GM03348 (cell line): ENCODE measurements around the gene EFL1.

Experiments used
- DNase-seq: peaks from one replicate; pipeline ENCODE4 v3.0.0; 2012; ENCODE audit warnings: low spot score

The EFL1 gene

GRCh38 chr15:82122746-82123400 lies 139.7 kb downstream of the EFL1 start:
- DNase-seq: peak; percentile 86

GRCh38 chr15:82118040-82118439 lies 144.5 kb downstream of the EFL1 start:
- DNase-seq: no peak

- DNase-seq: no peak
Measured at GRCh38 chr15:82117296-82117695, 145.2 kb downstream of the EFL1 start.

- no peak for DNase-seq
Measured at GRCh38 chr15:82114660-82115059, 147.9 kb downstream of the EFL1 start.

GRCh38 chr15:82113106-82113715 lies 149.3 kb downstream of the EFL1 start:
- no peak for DNase-seq

GRCh38 chr15:82111918-82112317 lies 150.6 kb downstream of the EFL1 start:
- DNase-seq: peak; percentile 45

- no peak for DNase-seq
Measured at GRCh38 chr15:82110144-82110543, 152.4 kb downstream of the EFL1 start.

- DNase-seq: peak; percentile 83
Measured at GRCh38 chr15:82108489-82109078, 153.9 kb downstream of the EFL1 start.

GRCh38 chr15:82106679-82107078 lies 155.9 kb downstream of the EFL1 start:
- no peak for DNase-seq

- DNase-seq: peak; percentile 77
Measured at GRCh38 chr15:82105451-82106215, 156.9 kb downstream of the EFL1 start.

- no peak for DNase-seq
Measured at GRCh38 chr15:82103468-82103867, 159.1 kb downstream of the EFL1 start.

GRCh38 chr15:82100111-82100929 lies 162.2 kb downstream of the EFL1 start:
- DNase-seq: peak; percentile 51

- no peak for DNase-seq
Measured at GRCh38 chr15:82098674-82099073, 163.9 kb downstream of the EFL1 start.

- no peak for DNase-seq
Measured at GRCh38 chr15:82095803-82096202, 166.7 kb downstream of the EFL1 start.

GRCh38 chr15:82093774-82094211 lies 168.7 kb downstream of the EFL1 start:
- peak; percentile 51 for DNase-seq

- no peak for DNase-seq
Measured at GRCh38 chr15:82093325-82093724, 169.2 kb downstream of the EFL1 start.

GRCh38 chr15:82091636-82092140 lies 170.8 kb downstream of the EFL1 start:
- no peak for DNase-seq

GRCh38 chr15:82086243-82086995 lies 176.1 kb downstream of the EFL1 start:
- no peak for DNase-seq

- peak; percentile 90 for DNase-seq
Measured at GRCh38 chr15:82081914-82082762, 180.4 kb downstream of the EFL1 start.

GRCh38 chr15:82080774-82081173 lies 181.8 kb downstream of the EFL1 start:
- no peak for DNase-seq
